ENCODE results near the gene SUMO3.

DNA sequence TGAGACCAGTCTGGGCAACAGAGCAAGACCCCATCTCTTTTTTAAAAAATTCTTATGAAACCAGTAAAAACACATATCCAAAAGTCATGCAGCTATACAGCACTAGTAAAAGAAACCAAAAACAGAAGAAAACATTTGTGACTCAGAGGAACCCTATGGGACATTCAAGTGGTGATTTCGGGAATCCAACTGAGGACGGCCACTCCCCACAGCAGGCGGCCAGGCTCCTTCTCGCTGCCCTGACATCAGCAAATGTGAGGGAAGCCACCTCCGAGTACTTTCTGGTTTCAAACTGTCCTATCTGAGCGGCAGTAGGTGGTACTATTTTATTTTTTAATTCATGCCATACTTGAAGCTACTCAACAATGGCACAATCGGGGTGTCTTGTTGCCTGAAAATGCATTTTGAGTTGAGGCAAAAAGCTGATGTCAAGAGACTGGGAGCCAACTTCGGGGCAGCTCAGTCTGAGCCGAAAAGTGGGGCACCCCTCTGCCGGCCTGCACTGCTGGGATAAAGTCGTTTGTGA, 3.3 kb downstream of the SUMO3 start:
- TF ChIP-seq CTCF (IDR thresholded peaks at IDR 0.05; ENCODE audit: low read depth, low read length, missing input control) (no peak), HNF4G (IDR thresholded peaks at IDR 0.05) (no peak)
- TF ChIP-seq, protein P1, sequence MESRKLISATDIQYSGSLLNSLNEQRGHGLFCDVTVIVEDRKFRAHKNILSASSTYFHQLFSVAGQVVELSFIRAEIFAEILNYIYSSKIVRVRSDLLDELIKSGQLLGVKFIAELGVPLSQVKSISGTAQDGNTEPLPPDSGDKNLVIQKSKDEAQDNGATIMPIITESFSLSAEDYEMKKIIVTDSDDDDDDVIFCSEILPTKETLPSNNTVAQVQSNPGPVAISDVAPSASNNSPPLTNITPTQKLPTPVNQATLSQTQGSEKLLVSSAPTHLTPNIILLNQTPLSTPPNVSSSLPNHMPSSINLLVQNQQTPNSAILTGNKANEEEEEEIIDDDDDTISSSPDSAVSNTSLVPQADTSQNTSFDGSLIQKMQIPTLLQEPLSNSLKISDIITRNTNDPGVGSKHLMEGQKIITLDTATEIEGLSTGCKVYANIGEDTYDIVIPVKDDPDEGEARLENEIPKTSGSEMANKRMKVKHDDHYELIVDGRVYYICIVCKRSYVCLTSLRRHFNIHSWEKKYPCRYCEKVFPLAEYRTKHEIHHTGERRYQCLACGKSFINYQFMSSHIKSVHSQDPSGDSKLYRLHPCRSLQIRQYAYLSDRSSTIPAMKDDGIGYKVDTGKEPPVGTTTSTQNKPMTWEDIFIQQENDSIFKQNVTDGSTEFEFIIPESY (IDR thresholded peaks at IDR 0.05) = no peak
